ENCODE results near the gene EXOC6.

Gene EXOC6

DNA sequence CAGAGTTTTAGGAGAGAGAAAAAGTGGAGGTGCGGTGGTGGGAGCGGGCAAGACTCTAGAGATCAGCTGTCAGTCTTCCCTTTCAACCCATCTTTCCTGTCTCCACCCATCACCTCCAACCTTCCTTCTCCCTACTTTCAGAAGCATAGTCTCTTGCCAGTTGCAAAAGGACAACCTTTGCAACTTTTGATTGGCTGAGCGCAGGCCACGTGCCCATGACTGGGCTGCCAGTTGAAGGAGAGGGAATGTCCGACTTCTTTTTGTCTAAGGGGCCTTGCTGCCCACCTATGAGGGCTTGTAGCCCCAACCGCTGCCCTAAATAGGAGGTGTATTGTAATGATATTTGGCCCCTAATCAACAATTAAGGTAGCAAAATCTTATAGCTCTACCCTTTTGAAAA is 238.0 kb downstream of the EXOC6 start:
- Mint-ChIP-seq H3K4me1 (peaks cover 15% of the 10 kb centered on the region), H3K4me3 (no peak overlapping the region), H3K27me3 (ENCODE audit: low read depth, poor library complexity) (peaks cover 20% of the 10 kb centered on the region), H3K36me3 (ENCODE audit: low read depth) (peaks cover 4% of the 10 kb centered on the region), H3K27ac (no peak overlapping the region), H3K9me3 (peaks cover 3% of the 10 kb centered on the region)
- TF ChIP-seq, protein P1, sequence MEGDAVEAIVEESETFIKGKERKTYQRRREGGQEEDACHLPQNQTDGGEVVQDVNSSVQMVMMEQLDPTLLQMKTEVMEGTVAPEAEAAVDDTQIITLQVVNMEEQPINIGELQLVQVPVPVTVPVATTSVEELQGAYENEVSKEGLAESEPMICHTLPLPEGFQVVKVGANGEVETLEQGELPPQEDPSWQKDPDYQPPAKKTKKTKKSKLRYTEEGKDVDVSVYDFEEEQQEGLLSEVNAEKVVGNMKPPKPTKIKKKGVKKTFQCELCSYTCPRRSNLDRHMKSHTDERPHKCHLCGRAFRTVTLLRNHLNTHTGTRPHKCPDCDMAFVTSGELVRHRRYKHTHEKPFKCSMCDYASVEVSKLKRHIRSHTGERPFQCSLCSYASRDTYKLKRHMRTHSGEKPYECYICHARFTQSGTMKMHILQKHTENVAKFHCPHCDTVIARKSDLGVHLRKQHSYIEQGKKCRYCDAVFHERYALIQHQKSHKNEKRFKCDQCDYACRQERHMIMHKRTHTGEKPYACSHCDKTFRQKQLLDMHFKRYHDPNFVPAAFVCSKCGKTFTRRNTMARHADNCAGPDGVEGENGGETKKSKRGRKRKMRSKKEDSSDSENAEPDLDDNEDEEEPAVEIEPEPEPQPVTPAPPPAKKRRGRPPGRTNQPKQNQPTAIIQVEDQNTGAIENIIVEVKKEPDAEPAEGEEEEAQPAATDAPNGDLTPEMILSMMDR (IDR thresholded peaks at IDR 0.05) = no peak
- DNase-seq = no peak

DNA sequence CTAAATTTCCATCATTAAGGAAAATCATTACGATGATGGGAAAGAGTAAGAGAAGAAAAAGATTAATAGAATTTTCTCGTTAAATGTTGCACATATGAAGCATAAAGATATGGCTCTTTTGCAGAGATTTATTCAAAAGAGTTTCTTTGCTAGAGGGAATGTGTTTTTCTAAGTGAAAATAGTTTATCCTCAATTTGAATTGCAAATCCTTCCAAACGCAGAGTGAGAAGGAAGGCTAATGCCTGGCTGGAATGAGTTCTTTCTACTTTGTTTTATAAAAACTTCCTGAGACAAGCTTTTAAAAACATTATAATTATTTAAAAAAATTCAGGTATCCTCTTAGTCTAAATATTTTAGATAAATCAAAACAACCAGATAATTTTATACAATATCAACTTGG is 239.5 kb downstream of the EXOC6 start:
- no peak for DNase-seq
- TF ChIP-seq, protein P1 (IDR thresholded peaks at IDR 0.05) = no peak
- H3K4me3 Mint-ChIP-seq = no peak overlapping the region

DNA sequence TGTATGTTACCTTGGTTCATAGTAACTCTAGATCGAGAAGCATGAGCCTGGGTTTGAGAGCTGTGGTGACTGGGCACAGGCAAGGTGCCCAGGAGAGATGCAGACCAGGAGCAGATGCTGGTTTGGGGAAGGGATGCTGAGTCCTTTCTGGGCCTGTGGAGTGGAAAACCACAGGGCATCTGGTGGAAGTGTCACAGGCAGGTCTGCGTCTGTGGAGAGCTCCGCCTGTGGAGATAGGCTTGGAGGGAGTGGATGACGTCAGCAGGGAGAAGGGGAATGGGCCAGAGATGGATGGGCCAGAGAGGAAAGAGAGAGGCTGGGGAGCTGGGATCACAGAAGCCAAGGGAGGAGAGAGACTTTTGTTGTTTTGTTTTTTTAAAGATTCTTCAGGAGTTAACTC is 240.1 kb downstream of the EXOC6 start:
- no peak overlapping the region for H3K4me3 Mint-ChIP-seq
- DNase-seq = no peak
- peaks cover 7% of the 10 kb centered on the region for H3K4me1 Mint-ChIP-seq
- peaks cover 4% of the 10 kb centered on the region for H3K36me3 Mint-ChIP-seq (ENCODE audit: low read depth)
- H3K27ac Mint-ChIP-seq = no peak overlapping the region
- H3K9me3 Mint-ChIP-seq = peaks cover 3% of the 10 kb centered on the region
- TF ChIP-seq, protein P1 (IDR thresholded peaks at IDR 0.05) = no peak
- peaks cover 17% of the 10 kb centered on the region for H3K27me3 Mint-ChIP-seq (ENCODE audit: low read depth, poor library complexity)

More for the DNA sequence above, 239.5 kb downstream of the EXOC6 start:
- H3K27me3 Mint-ChIP-seq (ENCODE audit: low read depth, poor library complexity) = peaks cover 19% of the 10 kb centered on the region
- H3K9me3 Mint-ChIP-seq = peaks cover 3% of the 10 kb centered on the region
- no peak overlapping the region for H3K27ac Mint-ChIP-seq
- peaks cover 4% of the 10 kb centered on the region for H3K36me3 Mint-ChIP-seq (ENCODE audit: low read depth)
- peaks cover 7% of the 10 kb centered on the region for H3K4me1 Mint-ChIP-seq

DNA sequence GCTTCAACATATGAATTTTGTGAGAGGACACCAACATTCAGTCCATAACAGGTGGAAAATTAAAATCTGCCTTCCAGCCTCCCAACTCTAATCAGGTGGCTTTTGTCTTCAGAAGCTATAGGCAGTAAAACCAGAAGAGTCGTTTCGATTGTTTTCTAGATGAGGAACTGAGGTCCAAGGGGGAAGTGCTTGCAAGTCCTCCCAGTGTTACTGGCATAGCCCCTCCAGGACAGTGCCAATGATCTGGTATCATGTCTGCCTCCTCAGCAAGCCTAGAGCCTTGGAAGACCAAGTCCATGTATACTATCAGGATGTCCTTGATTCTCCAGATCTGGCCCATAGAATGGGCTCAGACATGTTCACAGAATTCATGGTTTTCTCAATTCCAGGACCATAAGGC is 242.3 kb downstream of the EXOC6 start:
- H3K4me1 Mint-ChIP-seq = peaks cover 7% of the 10 kb centered on the region
- TF ChIP-seq, protein P1 (IDR thresholded peaks at IDR 0.05) = no peak
- peaks cover 21% of the 10 kb centered on the region for H3K27me3 Mint-ChIP-seq (ENCODE audit: low read depth, poor library complexity)
- H3K27ac Mint-ChIP-seq = no peak overlapping the region
- peaks cover 4% of the 10 kb centered on the region for H3K36me3 Mint-ChIP-seq (ENCODE audit: low read depth)
- DNase-seq = no peak
- peaks cover 3% of the 10 kb centered on the region for H3K9me3 Mint-ChIP-seq
- no peak overlapping the region for H3K4me3 Mint-ChIP-seq

DNA sequence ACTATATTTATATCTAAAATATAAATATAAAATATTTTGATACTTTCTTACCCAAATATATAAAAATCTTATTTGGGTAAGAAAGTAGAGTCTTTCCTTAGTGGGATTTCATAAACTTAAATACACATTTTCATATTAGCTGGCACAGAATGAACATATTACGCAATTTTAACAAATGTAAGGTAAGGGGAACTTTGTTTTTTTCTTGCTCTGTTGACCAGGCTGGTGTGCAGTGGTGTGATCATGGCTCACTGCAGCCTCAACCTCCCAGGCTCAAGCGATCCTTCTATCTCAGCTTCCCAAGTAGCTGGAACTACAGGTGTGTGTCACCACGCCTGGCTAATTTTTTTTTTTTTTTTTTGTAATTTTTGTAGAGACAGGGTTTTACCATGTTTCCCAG is 243.6 kb downstream of the EXOC6 start:
- Mint-ChIP-seq H3K36me3 (ENCODE audit: low read depth) (peaks cover 4% of the 10 kb centered on the region), H3K4me1 (peaks cover 7% of the 10 kb centered on the region), H3K27me3 (ENCODE audit: low read depth, poor library complexity) (peaks cover 21% of the 10 kb centered on the region), H3K9me3 (peaks cover 3% of the 10 kb centered on the region), H3K4me3 (no peak overlapping the region), H3K27ac (no peak overlapping the region)
- DNase-seq = no peak
- TF ChIP-seq, protein P1 (IDR thresholded peaks at IDR 0.05) = no peak

DNA sequence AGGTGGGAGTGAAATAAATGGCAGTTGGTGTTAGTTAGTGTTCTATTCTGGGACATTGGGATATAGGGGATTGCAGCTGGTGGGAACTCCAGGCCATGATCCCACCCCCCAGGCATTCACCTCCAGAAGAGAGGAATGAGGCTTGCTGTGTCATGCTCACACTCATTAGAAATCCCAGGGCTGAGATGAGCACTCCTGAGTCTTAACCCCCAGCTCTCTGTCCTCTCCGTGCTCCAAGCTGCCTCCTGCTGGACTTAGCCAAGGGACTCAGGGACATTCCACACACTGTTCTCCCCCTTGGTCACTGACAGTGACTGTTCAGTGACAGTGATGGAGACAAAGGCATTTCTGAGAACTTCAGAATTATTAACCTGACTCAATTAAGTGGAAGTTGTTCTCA is 246.9 kb downstream of the EXOC6 start:
- Mint-ChIP-seq H3K9me3 (peaks cover 5% of the 10 kb centered on the region), H3K36me3 (ENCODE audit: low read depth) (no peaks in the 10 kb centered on the region), H3K4me3 (no peak overlapping the region)

More for the DNA sequence above, 246.9 kb downstream of the EXOC6 start:
- Mint-ChIP-seq H3K27me3 (ENCODE audit: low read depth, poor library complexity) (peaks cover 11% of the 10 kb centered on the region), H3K27ac (no peak overlapping the region), H3K4me1 (peaks cover 4% of the 10 kb centered on the region)
- TF ChIP-seq, protein P1 (IDR thresholded peaks at IDR 0.05) = no peak
- no peak for DNase-seq
